Lower lobe of right lung (tissue), 2 donors: Measurements from ENCODE around the gene TADA3. TPM values are rescaled to one million over a fixed set of nuclear protein-coding genes. Genes with fewer than 3 reads are reported as not detected.

ENCODE experiments used
- ATAC-seq, 2 donors: fragments of 200-7000 bp; cut with Tn5 transposase; one replicate each; pipeline ENCODE4 v1.9.1; 2020 to 2022; ENCODE audit warnings: mild to moderate bottlenecking in 2 of 2, moderate library complexity in 2 of 2
- DNase-seq: peaks from one replicate; pipeline ENCODE4 v3.0.0-alpha.2; 2020
- H3K27ac ChIP-seq: fragments of 200-600 bp; one replicate; pipeline ENCODE4 v1.8.0; 2022
- H3K27me3 ChIP-seq: fragments of 200-600 bp; one replicate; pipeline ENCODE4 v1.8.0; 2022; ENCODE audit warnings: low read depth
- H3K36me3 ChIP-seq: fragments of 200-600 bp; one replicate; pipeline ENCODE4 v1.8.0; 2022; ENCODE audit warnings: mild to moderate bottlenecking
- H3K4me1 ChIP-seq: fragments of 200-600 bp; one replicate; pipeline ENCODE4 v1.8.0; 2022
- H3K4me3 ChIP-seq: fragments of 200-600 bp; one replicate; pipeline ENCODE4 v1.8.0; 2022; ENCODE audit warnings: mild to moderate bottlenecking
- H3K9me3 ChIP-seq: fragments of 200-600 bp; one replicate; pipeline ENCODE4 v1.8.0; 2022
- CTCF ChIP-seq: fragments of 200-600 bp; IDR thresholded peaks from one replicate; pipeline ENCODE4 v1.8.0; 2022; ENCODE audit warnings: antibody characterized with exemption, mild to moderate bottlenecking
- intact Hi-C: fragments of 100-400 bp; cut with DNase I; formaldehyde crosslinking; loops from one replicate; pipeline ENCODE4 v1.11.0; 2022
- total RNA-seq: library from RNA; stranded (reverse); fragmentation: NEBNext Ultra II Directional; extraction: Animal tissue kit (Norgen Biotek cat#: 25700); gene quantifications from one replicate; pipeline ENCODE4 v1.2.1, GENCODE V29; 2021
- donor health status: DM: no; HTN: yes; CAD: no; lungs with severe emphysema.

The TADA3 gene
- total RNA-seq, 1 donor from 2014 or later, result 53.8 TPM

GRCh38 chr3:9803494-9803893, 11.2 kb upstream of the TADA3 start:
- ATAC-seq (no peak), DNase-seq (no peak)
- intact Hi-C loops, result no loop called here
- Histone ChIP-seq H3K27ac (no peak overlapping the region), H3K36me3 (peaks cover 91% of the 10 kb centered on the region), H3K4me3 (no peak overlapping the region), H3K27me3 (no peaks in the 10 kb centered on the region), H3K9me3 (no peaks in the 10 kb centered on the region), H3K4me1 (no peaks in the 10 kb centered on the region)
- TF ChIP-seq CTCF, result no peak

- H3K4me1 ChIP-seq, result peaks cover 13% of the 10 kb centered on the region
- ATAC-seq, result no peak
- H3K36me3 ChIP-seq, result peaks cover 100% of the 10 kb centered on the region
- no peaks in the 10 kb centered on the region for H3K9me3 ChIP-seq
- H3K4me3 ChIP-seq, result no peak overlapping the region
- TF ChIP-seq CTCF, result no peak
- no peaks in the 10 kb centered on the region for H3K27me3 ChIP-seq
- no peak overlapping the region for H3K27ac ChIP-seq
- DNase-seq, result no peak
- intact Hi-C loops, result no loop called here
Measured at GRCh38 chr3:9800529-9800928, 8.3 kb upstream of the TADA3 start.

- H3K36me3 ChIP-seq, result peaks cover 83% of the 10 kb centered on the region
Measured at GRCh38 chr3:9797196-9797945, 5.1 kb upstream of the TADA3 start.

GRCh38 chr3:9795207-9795606, 2.9 kb upstream of the TADA3 start:
- no peak for TF ChIP-seq CTCF
- ATAC-seq (no peak), DNase-seq (no peak)
- Histone ChIP-seq H3K4me3 (no peak overlapping the region), H3K27ac (no peak overlapping the region), H3K36me3 (peaks cover 71% of the 10 kb centered on the region), H3K4me1 (peaks cover 48% of the 10 kb centered on the region), H3K27me3 (no peaks in the 10 kb centered on the region), H3K9me3 (no peaks in the 10 kb centered on the region)
- intact Hi-C loops, result no loop called here

More at GRCh38 chr3:9797196-9797945, 5.1 kb upstream of the TADA3 start:
- no peak for DNase-seq
- TF ChIP-seq CTCF, result no peak
- Histone ChIP-seq H3K27ac (no peak overlapping the region), H3K27me3 (no peaks in the 10 kb centered on the region), H3K4me1 (peaks cover 34% of the 10 kb centered on the region), H3K9me3 (no peaks in the 10 kb centered on the region), H3K4me3 (no peak overlapping the region)
- ATAC-seq, result no peak
- intact Hi-C loops, result no loop called here

GRCh38 chr3:9794400-9794799, 2.1 kb upstream of the TADA3 start:
- no peak overlapping the region for H3K4me3 ChIP-seq
- H3K27me3 ChIP-seq, result no peaks in the 10 kb centered on the region
- no peaks in the 10 kb centered on the region for H3K9me3 ChIP-seq
- H3K36me3 ChIP-seq, result peaks cover 71% of the 10 kb centered on the region
- ATAC-seq (no peak), DNase-seq (no peak)
- H3K4me1 ChIP-seq, result peaks cover 48% of the 10 kb centered on the region
- intact Hi-C loops, result no loop called here
- H3K27ac ChIP-seq, result no peak overlapping the region
- no peak for TF ChIP-seq CTCF
